DOHH2 (cell line): ENCODE results near the gene SFPQ.

Experiments
- H3F3A ChIP-seq: fragments of 200-600 bp; sonication (generic), shearing (Covaris generic); 2 replicates; pipeline ENCODE4 v1.6.0; 2016; ENCODE audit warnings: antibody characterized with exemption, mild to moderate bottlenecking; ENCODE audit not compliant: control insufficient read depth, insufficient read depth
- H3K27ac ChIP-seq: fragments of 200-600 bp; sonication (generic); 2 replicates; pipeline ENCODE4 v1.5.1; 2014; ENCODE audit warnings: low read depth, mild to moderate bottlenecking, low read length, moderate library complexity
- H3K27me3 ChIP-seq: fragments of 200-600 bp; sonication (generic); 2 replicates; pipeline ENCODE4 v1.6.1; 2014; ENCODE audit warnings: mild to moderate bottlenecking, low read length, mixed read lengths; ENCODE audit not compliant: control insufficient read depth
- H3K36me3 ChIP-seq: fragments of 200-600 bp; sonication (generic); 2 replicates; pipeline ENCODE4 v1.6.1; 2014; ENCODE audit warnings: mild to moderate bottlenecking, low read length, moderate library complexity, mixed read lengths; ENCODE audit not compliant: control insufficient read depth
- H3K4me1 ChIP-seq: fragments of 200-600 bp; sonication (generic); 2 replicates; pipeline ENCODE4 v1.6.1; 2014; ENCODE audit warnings: mild to moderate bottlenecking, low read length, mixed read lengths; ENCODE audit not compliant: control insufficient read depth
- H3K4me2 ChIP-seq: fragments of 200-600 bp; sonication (generic); 2 replicates; pipeline ENCODE4 v1.6.0; 2014; ENCODE audit warnings: mild to moderate bottlenecking, low read length, moderate library complexity
- H3K4me3 ChIP-seq: fragments of 200-600 bp; sonication (generic); 2 replicates; pipeline ENCODE4 v1.5.1; 2014; ENCODE audit warnings: mild to moderate bottlenecking, low read length, mixed read lengths
- H3K79me2 ChIP-seq: fragments of 200-600 bp; sonication (generic); 2 replicates; pipeline ENCODE4 v1.6.1; 2014; ENCODE audit warnings: mild to moderate bottlenecking, low read length, mixed read lengths; ENCODE audit not compliant: control insufficient read depth
- H3K9me2 ChIP-seq: fragments of 200-600 bp; sonication (generic); replicated peaks from 2 replicates; pipeline ENCODE4 v1.6.1; 2014; ENCODE audit warnings: mild to moderate bottlenecking, low read length, mixed read lengths; ENCODE audit not compliant: control insufficient read depth
- H3K9me3 ChIP-seq: fragments of 200-600 bp; sonication (generic); 2 replicates; pipeline ENCODE4 v1.6.1; 2014; ENCODE audit warnings: antibody characterized with exemption, low read length, mixed read lengths; ENCODE audit not compliant: control insufficient read depth, insufficient read depth
- H4K20me1 ChIP-seq: fragments of 200-600 bp; sonication (generic); 2 replicates; pipeline ENCODE4 v1.6.0; 2014; ENCODE audit warnings: low read depth, mild to moderate bottlenecking, antibody characterized with exemption, low read length, moderate library complexity; ENCODE audit not compliant: control insufficient read depth, insufficient read depth
- EZH2phosphoT487 ChIP-seq: fragments of 200-600 bp; sonication (generic); IDR thresholded peaks from 2 replicates; pipeline ENCODE4 v1.6.1; 2017; ENCODE audit warnings: borderline replicate concordance, mild to moderate bottlenecking, antibody characterized with exemption, low read length, moderate library complexity, mixed read lengths
- TF ChIP-seq, protein P1 (sequence below): fragments of 200-600 bp; sonication (generic); IDR thresholded peaks from one replicate; pipeline ENCODE4 v1.5.1; 2014; ENCODE audit warnings: antibody characterized with exemption, mild to moderate bottlenecking, low read depth, low read length; ENCODE audit not compliant: poor library complexity, severe bottlenecking

The SFPQ gene

DNA sequence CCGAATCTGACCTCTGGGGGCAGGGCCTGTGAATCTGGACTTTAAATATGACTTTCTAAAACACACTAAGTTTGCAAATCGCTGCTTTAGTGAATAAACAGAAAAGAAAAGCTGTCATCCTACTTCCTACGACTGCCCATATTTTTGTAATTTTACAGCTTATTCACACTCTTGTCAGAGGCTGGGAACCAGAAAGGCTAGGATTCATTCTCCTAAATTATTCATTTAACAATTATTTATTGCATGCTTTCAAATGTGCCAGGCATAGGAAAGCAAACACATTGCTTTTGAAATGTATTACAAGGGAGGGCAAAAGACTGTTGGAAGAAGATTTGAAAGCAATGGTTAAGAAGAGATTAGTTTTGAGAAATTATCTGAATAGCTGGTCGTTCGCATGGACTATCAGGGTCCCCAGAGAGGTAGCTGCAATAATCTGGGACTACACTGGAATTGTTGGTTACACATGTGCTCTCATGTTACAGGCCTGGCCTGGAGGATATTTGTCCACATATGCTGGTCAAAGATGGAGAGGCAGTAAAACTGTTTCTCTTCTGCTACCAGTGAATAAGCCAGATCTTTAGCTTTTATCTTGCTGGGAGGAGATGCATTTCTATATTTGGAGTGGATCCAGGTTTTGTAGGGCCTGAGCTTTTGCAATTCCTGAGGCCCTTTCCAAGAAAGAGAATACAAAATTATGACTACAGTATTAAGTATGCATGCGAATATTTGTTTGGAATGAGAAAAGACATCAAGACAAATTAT, 29.6 kb upstream of the SFPQ start:
- Histone ChIP-seq H3K4me2 (no peak overlapping the region), H3K79me2 (no peaks in the 10 kb centered on the region), H3K4me1 (no peaks in the 10 kb centered on the region), H3K36me3 (no peaks in the 10 kb centered on the region), H3K27me3 (no peaks in the 10 kb centered on the region), H3K9me3 (no peaks in the 10 kb centered on the region), H3K9me2 (no peaks in the 10 kb centered on the region), H3K4me3 (no peak overlapping the region), H4K20me1 (no peaks in the 10 kb centered on the region), H3K27ac (no peak overlapping the region), H3F3A (no peaks in the 10 kb centered on the region)
- TF ChIP-seq EZH2phosphoT487: no peak
- TF ChIP-seq, protein P1, sequence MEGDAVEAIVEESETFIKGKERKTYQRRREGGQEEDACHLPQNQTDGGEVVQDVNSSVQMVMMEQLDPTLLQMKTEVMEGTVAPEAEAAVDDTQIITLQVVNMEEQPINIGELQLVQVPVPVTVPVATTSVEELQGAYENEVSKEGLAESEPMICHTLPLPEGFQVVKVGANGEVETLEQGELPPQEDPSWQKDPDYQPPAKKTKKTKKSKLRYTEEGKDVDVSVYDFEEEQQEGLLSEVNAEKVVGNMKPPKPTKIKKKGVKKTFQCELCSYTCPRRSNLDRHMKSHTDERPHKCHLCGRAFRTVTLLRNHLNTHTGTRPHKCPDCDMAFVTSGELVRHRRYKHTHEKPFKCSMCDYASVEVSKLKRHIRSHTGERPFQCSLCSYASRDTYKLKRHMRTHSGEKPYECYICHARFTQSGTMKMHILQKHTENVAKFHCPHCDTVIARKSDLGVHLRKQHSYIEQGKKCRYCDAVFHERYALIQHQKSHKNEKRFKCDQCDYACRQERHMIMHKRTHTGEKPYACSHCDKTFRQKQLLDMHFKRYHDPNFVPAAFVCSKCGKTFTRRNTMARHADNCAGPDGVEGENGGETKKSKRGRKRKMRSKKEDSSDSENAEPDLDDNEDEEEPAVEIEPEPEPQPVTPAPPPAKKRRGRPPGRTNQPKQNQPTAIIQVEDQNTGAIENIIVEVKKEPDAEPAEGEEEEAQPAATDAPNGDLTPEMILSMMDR: no peak

- no peaks in the 10 kb centered on the region for H3K79me2 ChIP-seq
- no peak overlapping the region for H3K27ac ChIP-seq
- TF ChIP-seq, protein P1: peak; percentile 55
- TF ChIP-seq EZH2phosphoT487: no peak
- no peaks in the 10 kb centered on the region for H3K9me3 ChIP-seq
- no peaks in the 10 kb centered on the region for H3K9me2 ChIP-seq
- no peaks in the 10 kb centered on the region for H3F3A ChIP-seq
- H3K4me3 ChIP-seq: no peak overlapping the region
- no peaks in the 10 kb centered on the region for H4K20me1 ChIP-seq
- no peaks in the 10 kb centered on the region for H3K36me3 ChIP-seq
- H3K4me2 ChIP-seq: no peak overlapping the region
- H3K27me3 ChIP-seq: no peaks in the 10 kb centered on the region
- no peaks in the 10 kb centered on the region for H3K4me1 ChIP-seq
Measured at GRCh38 chr1:35220976-35221375, 28.0 kb upstream of the SFPQ start.

DNA sequence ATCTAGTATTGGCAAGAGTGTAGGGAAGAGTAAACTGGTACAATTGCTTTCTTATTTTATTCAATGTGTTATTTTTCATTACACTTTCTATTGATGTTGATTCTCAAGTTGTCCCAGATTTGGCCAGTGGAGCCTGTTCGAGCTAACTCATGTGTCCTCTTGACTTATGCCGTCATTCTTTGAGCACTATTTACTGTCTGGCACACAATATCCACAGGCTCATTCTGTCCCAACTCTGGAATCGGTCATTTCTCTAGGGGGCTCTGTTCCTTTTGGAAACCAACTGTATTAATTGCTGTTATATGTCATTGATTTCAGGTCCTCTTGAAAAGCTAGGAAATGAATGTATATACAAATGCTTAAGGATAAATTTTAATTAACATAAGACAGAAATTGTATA, 22.4 kb upstream of the SFPQ start:
- H4K20me1 ChIP-seq: no peaks in the 10 kb centered on the region
- no peaks in the 10 kb centered on the region for H3F3A ChIP-seq
- no peak for TF ChIP-seq EZH2phosphoT487
- TF ChIP-seq, protein P1: no peak
- H3K4me1 ChIP-seq: no peaks in the 10 kb centered on the region
- H3K4me2 ChIP-seq: no peak overlapping the region
- no peaks in the 10 kb centered on the region for H3K79me2 ChIP-seq
- no peaks in the 10 kb centered on the region for H3K36me3 ChIP-seq
- no peak overlapping the region for H3K27ac ChIP-seq
- H3K27me3 ChIP-seq: no peaks in the 10 kb centered on the region
- H3K4me3 ChIP-seq: no peak overlapping the region
- H3K9me3 ChIP-seq: no peaks in the 10 kb centered on the region
- H3K9me2 ChIP-seq: no peaks in the 10 kb centered on the region
